Activated naive CD8-positive, alpha-beta T cell treated with anti-CD3 and anti-CD28 coated beads, Interleukin-2, amount 10 ng/mL, durations not matched to agents 7 days and 5 days (primary cell): ENCODE data around the gene SOCS1. TPM values are rescaled to one million over a fixed set of nuclear protein-coding genes. Genes with fewer than 3 reads are reported as not detected.

Experiments used
- ATAC-seq: fragments of 150-1000 bp; cut with Tn5 transposase; one replicate; pipeline ENCODE4 v1.10.0; 2021; ENCODE audit warnings: low read depth, moderate library complexity
- POLR2A ChIA-PET: fragments of 350-600 bp; sonication (Branson Sonifier 250); formaldehyde crosslinking; loops from one replicate; lab custom pipeline; 2021; ENCODE audit warnings: antibody characterized with exemption; lab: Charles Lee
- DNase-seq: peaks from one replicate; pipeline ENCODE4 v3.0.0; 2021
- H3K27ac Mint-ChIP-seq: one replicate; pipeline ENCODE4 v1.8.0; 2022; ENCODE audit warnings: mild to moderate bottlenecking, mixed read lengths
- H3K27me3 Mint-ChIP-seq: one replicate; pipeline ENCODE4 v1.8.0; 2022; ENCODE audit warnings: mild to moderate bottlenecking, moderate library complexity, mixed read lengths
- H3K36me3 Mint-ChIP-seq: one replicate; pipeline ENCODE4 v1.8.0; 2021; ENCODE audit warnings: mild to moderate bottlenecking, mixed read lengths
- H3K4me1 Mint-ChIP-seq: one replicate; pipeline ENCODE4 v1.8.0; 2021; ENCODE audit warnings: mixed read lengths
- H3K4me3 Mint-ChIP-seq: one replicate; pipeline ENCODE4 v1.8.0; 2022; ENCODE audit warnings: mild to moderate bottlenecking, moderate library complexity, mixed read lengths
- H3K9me3 Mint-ChIP-seq: one replicate; pipeline ENCODE4 v1.8.0; 2021; ENCODE audit warnings: mixed read lengths
- total RNA-seq, 2 experiments: library from RNA; stranded (reverse); gene quantifications; one replicate each; pipeline ENCODE4 v1.2.3, GENCODE V29; 2021

Gene SOCS1
- total RNA-seq, 2 experiments from 2014 or later, result 165 to 176 TPM

DNA sequence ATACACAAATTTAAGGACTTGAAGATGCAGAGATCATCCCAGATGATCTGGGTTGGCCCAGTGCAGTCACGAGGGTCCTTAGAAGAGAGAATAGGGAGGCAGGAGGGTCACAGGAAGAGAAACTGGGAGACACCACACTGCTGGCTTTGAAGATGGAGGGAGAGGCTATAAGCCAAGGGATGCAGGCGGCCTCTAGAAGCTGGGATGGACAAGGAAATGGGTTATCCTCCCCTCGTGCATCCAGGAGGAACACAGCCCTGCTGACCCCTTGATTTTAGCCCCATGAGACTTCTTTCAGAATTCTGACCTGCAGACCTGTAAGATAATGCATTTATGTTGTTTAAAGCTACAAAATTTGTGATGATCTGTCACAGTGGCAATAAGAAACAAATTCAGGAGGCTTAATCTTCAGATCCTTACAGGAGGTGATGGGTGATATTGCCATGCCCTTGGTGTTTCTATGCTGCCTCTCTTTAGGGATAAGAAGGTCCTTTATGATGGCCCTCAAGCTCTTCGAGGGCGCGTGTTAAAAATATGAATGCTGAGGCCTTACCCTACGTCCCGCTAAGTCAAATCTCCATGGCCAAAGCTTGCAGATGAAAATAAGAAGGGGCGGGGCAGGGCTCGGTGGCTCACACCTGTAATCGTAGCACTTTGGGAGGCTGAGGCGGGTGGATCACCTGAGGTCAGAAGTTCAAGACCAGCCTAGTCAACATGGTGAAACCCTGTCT is 21.8 kb upstream of the SOCS1 start:
- Mint-ChIP-seq H3K27ac (no peak overlapping the region), H3K4me1 (peaks cover 12% of the 10 kb centered on the region), H3K36me3 (no peaks in the 10 kb centered on the region), H3K27me3 (peaks cover 9% of the 10 kb centered on the region), H3K4me3 (no peak overlapping the region), H3K9me3 (no peaks in the 10 kb centered on the region)
- POLR2A ChIA-PET, result interaction anchor here (1.1 kb wide), 1 partner anchor 22 kb away, joined by 4 read pairs; no protein-coding TSS in a partner anchor
- DNase-seq (no peak), ATAC-seq (no peak)

DNA sequence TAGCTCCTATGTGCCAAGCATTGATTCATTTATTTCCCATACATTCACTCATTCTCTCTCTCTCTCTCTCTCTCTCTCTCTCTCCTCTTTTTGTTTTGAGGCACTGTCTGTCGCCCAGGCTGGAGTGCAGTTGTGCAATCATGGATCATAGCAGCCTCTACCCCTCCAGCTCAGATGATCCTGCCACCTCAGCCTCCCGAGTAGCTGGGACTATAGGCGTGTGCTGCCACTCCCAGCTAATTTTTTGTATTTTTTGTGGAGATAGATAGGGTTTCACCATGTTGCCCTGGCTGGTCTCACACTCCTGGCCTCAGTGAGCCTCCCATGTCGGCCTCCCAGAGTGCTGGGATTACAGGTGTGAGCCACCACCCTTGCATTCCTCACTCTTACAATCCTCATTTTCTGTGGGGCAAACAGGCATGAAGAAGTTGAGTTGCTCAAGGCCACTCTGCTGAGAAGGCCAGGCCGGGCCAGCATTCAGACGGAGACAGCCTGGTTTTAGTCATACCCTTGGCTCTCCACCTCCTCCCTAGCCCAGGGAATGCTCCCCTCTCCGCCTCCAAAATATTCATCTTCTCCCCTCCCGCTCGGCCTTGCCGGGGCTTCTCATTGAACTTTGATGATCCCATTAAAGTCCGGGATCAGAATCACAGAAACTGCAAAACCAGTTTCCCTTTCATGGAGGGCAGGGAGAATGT is 21.0 kb upstream of the SOCS1 start:
- Mint-ChIP-seq H3K27ac (no peak overlapping the region), H3K4me3 (no peak overlapping the region), H3K27me3 (peaks cover 6% of the 10 kb centered on the region), H3K4me1 (peaks cover 12% of the 10 kb centered on the region), H3K9me3 (no peaks in the 10 kb centered on the region), H3K36me3 (no peaks in the 10 kb centered on the region)
- POLR2A ChIA-PET, result interaction anchor here (0.9 to 1.1 kb wide), 2 partner anchors 19 to 22 kb away, joined by 3 to 4 read pairs; no protein-coding TSS in a partner anchor
- DNase-seq (no peak), ATAC-seq (no peak)

- H3K27me3 Mint-ChIP-seq, result peaks cover 5% of the 10 kb centered on the region
- peaks cover 12% of the 10 kb centered on the region for H3K4me1 Mint-ChIP-seq
- H3K4me3 Mint-ChIP-seq, result no peak within 1 kb of the TSS
- H3K9me3 Mint-ChIP-seq, result no peaks in the 10 kb centered on the region
- H3K36me3 Mint-ChIP-seq, result no peaks in the 10 kb centered on the region
- no peak for ATAC-seq
- H3K27ac Mint-ChIP-seq, result no peak within 1 kb of the TSS
- no peak for DNase-seq
- POLR2A ChIA-PET, result interaction anchor here (0.9 kb wide), 1 partner anchor 18 kb away, joined by 3 read pairs; no protein-coding TSS in a partner anchor
Measured at GRCh38 chr16:11276143-11276895, 20.3 kb upstream of the SOCS1 start, which contains the start of gene PRM2. Gene PRM2, minus strand, starts transcription at chr16:11276480. Its CDS starts 110 bp downstream, at chr16:11276370.

- ATAC-seq (no peak), DNase-seq (no peak)
- no peaks in the 10 kb centered on the region for H3K36me3 Mint-ChIP-seq
- H3K27ac Mint-ChIP-seq, result no peak overlapping the region
- peaks cover 5% of the 10 kb centered on the region for H3K27me3 Mint-ChIP-seq
- POLR2A ChIA-PET, result no interaction called here
- H3K9me3 Mint-ChIP-seq, result no peaks in the 10 kb centered on the region
- H3K4me1 Mint-ChIP-seq, result peaks cover 11% of the 10 kb centered on the region
- H3K4me3 Mint-ChIP-seq, result no peak overlapping the region
Measured at GRCh38 chr16:11274964-11275363, 19.0 kb upstream of the SOCS1 start.

DNA sequence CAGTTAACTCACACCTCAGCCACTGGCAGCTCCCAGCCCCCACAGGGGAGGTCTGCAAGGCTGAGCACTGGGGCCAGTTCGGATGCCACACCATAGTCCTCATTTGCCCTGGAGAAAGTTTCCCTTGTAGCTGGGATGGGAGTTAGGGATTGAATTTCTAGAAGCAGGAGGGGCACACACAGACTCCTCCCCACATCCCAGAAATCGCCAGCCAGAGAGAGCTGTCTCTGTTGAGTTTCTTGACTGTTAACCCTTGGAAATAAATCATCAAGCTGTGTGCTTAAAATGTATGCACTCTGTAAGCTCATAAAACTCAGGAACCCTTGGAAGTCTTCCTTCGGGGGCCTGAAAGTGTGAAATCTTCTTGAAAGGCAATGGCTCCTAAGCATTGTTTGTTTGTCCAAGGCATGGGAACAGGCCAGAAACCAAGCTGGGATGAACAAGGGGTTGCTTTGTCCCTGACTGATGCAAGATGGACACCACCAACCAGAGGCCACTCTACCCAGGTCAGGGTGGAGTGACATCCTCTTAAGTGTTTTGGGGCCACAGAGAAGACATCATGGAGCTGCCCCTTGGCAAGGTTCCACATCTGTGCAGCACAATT is 17.8 kb upstream of the SOCS1 start:
- H3K36me3 Mint-ChIP-seq, result no peaks in the 10 kb centered on the region
- ATAC-seq (no peak), DNase-seq (no peak)
- peaks cover 2% of the 10 kb centered on the region for H3K4me1 Mint-ChIP-seq
- H3K9me3 Mint-ChIP-seq, result no peaks in the 10 kb centered on the region
- POLR2A ChIA-PET, result interaction anchor here (0.9 to 1.5 kb wide), 5 partner anchors 10 to 25 kb away, joined by 3 read pairs; no protein-coding TSS in a partner anchor
- no peak overlapping the region for H3K4me3 Mint-ChIP-seq
- H3K27ac Mint-ChIP-seq, result no peak overlapping the region
- H3K27me3 Mint-ChIP-seq, result peaks cover 5% of the 10 kb centered on the region

- DNase-seq, result no peak
- Mint-ChIP-seq H3K36me3 (peaks cover 3% of the 10 kb centered on the region), H3K4me1 (no peaks in the 10 kb centered on the region), H3K27ac (no peak within 1 kb of the TSS), H3K4me3 (no peak within 1 kb of the TSS), H3K27me3 (peaks cover 5% of the 10 kb centered on the region), H3K9me3 (peaks cover 3% of the 10 kb centered on the region)
- POLR2A ChIA-PET, result interaction anchor here (1.0 to 1.5 kb wide), 4 partner anchors 10 to 26 kb away, joined by 3 read pairs; no protein-coding TSS in a partner anchor
- ATAC-seq, result no peak
Measured at GRCh38 chr16:11272921-11273720, 17.1 kb upstream of the SOCS1 start, which contains the start of gene PRM3. Gene PRM3, minus strand, starts transcription at chr16:11273629. Its CDS starts 34 bp downstream, at chr16:11273595.

DNA sequence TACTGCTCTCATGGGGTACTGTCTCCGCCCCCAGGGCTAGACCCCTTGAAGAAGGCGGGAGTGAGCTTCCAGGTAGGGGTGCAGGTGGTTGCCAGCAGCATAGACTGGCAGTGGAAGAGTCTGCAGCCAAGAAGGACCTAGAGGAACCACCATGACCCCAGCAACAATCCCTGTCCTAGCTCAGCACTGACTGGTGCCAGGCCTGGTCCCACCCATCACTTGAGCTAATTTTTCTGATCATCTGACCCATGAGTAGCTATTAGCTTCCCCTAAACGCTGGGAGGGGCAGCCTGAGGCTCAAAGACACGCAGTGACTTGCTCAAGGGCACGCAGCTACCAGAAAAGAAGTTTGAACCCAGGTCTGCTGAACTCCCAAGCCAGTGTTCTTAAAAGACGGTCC is 16.5 kb upstream of the SOCS1 start:
- H3K4me1 Mint-ChIP-seq, result no peaks in the 10 kb centered on the region
- peaks cover 3% of the 10 kb centered on the region for H3K36me3 Mint-ChIP-seq
- POLR2A ChIA-PET, result interaction anchor here (0.5 kb wide), 1 partner anchor 471 kb away, joined by 3 read pairs; no protein-coding TSS in a partner anchor
- no peak for DNase-seq
- no peak overlapping the region for H3K27ac Mint-ChIP-seq
- no peak for ATAC-seq
- no peak overlapping the region for H3K4me3 Mint-ChIP-seq
- H3K27me3 Mint-ChIP-seq, result peaks cover 5% of the 10 kb centered on the region
- H3K9me3 Mint-ChIP-seq, result peaks cover 3% of the 10 kb centered on the region

DNA sequence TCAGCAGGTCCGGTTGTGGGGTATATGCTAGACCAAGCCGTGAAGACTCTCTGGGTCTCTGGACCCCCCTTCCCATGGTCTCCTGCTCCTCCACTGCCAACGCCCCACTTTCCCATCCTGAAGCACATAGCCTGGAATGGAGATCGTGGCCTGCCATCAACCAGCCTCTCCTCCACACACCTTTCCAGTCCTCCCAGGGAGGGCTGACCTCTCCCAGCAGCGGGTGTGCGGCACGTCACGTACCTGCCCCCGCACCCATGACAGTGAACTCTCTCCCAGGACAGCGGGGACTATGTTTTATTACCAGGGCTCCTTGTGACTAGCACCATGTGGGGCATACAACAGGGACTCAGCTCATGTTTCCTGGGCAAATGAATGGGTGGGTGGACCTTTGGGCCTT is 15.6 kb upstream of the SOCS1 start:
- POLR2A ChIA-PET, result interaction anchor here (1.0 to 1.4 kb wide), 2 partner anchors 20 to 89 kb away, joined by 3 to 4 read pairs; no protein-coding TSS in a partner anchor

DNA sequence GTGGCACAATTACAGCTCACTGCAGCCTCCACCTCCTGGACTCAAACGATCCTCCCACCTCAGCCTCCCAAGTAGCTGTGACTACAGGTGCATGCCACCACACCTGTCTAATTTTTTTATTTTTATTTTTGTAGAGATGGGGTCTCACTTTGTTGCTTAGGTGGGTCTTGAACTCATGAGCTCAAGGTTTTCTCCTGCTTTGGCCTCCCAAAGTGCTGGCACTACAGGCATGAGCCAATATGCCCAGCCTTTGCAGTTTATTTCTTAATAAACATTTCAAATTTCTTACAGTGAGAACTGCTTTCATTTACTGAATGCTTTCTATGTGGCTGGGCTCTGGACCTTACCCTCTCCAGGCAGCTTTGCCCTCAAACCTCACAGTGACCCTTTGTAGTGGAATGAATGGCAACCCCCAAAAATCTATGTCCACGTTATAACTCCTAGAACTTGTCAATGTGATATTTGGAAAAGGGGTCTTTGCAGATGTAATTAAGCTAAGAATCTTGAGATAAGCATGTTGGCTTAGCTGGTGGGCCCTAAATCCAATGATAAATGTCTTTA is 14.7 kb upstream of the SOCS1 start:
- peaks cover 3% of the 10 kb centered on the region for H3K36me3 Mint-ChIP-seq
- peaks cover 5% of the 10 kb centered on the region for H3K27me3 Mint-ChIP-seq
- H3K4me1 Mint-ChIP-seq, result peaks cover under 1% of the 10 kb centered on the region
- no peak overlapping the region for H3K4me3 Mint-ChIP-seq
- POLR2A ChIA-PET, result interaction anchor here (1.0 to 1.4 kb wide), 2 partner anchors 21 to 90 kb away, joined by 3 to 4 read pairs; no protein-coding TSS in a partner anchor
- no peak overlapping the region for H3K27ac Mint-ChIP-seq
- no peak for ATAC-seq
- DNase-seq, result no peak
- H3K9me3 Mint-ChIP-seq, result peaks cover 3% of the 10 kb centered on the region

More for the DNA sequence above, 15.6 kb upstream of the SOCS1 start:
- Mint-ChIP-seq H3K4me3 (no peak overlapping the region), H3K27me3 (peaks cover 5% of the 10 kb centered on the region), H3K4me1 (no peaks in the 10 kb centered on the region), H3K36me3 (peaks cover 3% of the 10 kb centered on the region), H3K9me3 (peaks cover 3% of the 10 kb centered on the region), H3K27ac (no peak overlapping the region)
- DNase-seq, result no peak
- ATAC-seq, result no peak

GRCh38 chr16:11268921-11269375 is 12.9 kb upstream of the SOCS1 start, which contains the start of gene TNP2:
Gene TNP2, minus strand, starts transcription at chr16:11269325. Its CDS starts 63 bp downstream, at chr16:11269262.
- Mint-ChIP-seq H3K36me3 (peaks cover 3% of the 10 kb centered on the region), H3K27ac (no peak within 1 kb of the TSS), H3K27me3 (no peaks in the 10 kb centered on the region), H3K4me3 (no peak within 1 kb of the TSS), H3K4me1 (peaks cover 16% of the 10 kb centered on the region), H3K9me3 (peaks cover 3% of the 10 kb centered on the region)
- no peak for DNase-seq
- ATAC-seq, result no peak
- POLR2A ChIA-PET, result interaction anchor here (0.7 to 0.9 kb wide), 2 partner anchors 13 to 77 kb away, joined by 3 to 4 read pairs; partner anchors contain the start of gene SOCS1

GRCh38 chr16:11265124-11265523 is 9.1 kb upstream of the SOCS1 start:
- POLR2A ChIA-PET, result interaction anchor here (0.9 to 3.6 kb wide), 3 partner anchors 11 to 32 kb away, joined by 3 to 23 read pairs (median 4); partner anchors contain the start of gene SOCS1
- DNase-seq, result no peak

More at GRCh38 chr16:11265124-11265523, 9.1 kb upstream of the SOCS1 start:
- H3K27ac Mint-ChIP-seq, result peak overlapping the region; percentile 94
- no peak overlapping the region for H3K4me3 Mint-ChIP-seq
- H3K4me1 Mint-ChIP-seq, result peaks cover 32% of the 10 kb centered on the region
- no peak for ATAC-seq
- peaks cover 3% of the 10 kb centered on the region for H3K36me3 Mint-ChIP-seq
- H3K9me3 Mint-ChIP-seq, result peaks cover 3% of the 10 kb centered on the region
- H3K27me3 Mint-ChIP-seq, result no peaks in the 10 kb centered on the region
